Measurements from ENCODE around the gene ACD. TPM values are rescaled to one million over a fixed set of nuclear protein-coding genes. Genes with fewer than 3 reads are reported as not detected.

ACD gene
- total RNA-seq, 1 donor from 2014 or later, result 33.3 TPM

GRCh38 chr16:67658849-67659674, 998 bp downstream of the ACD start:
- peaks cover 3% of the 10 kb centered on the region for H3K4me1 Mint-ChIP-seq (ENCODE audit: low read depth, unreplicated experiment)
- peaks cover 5% of the 10 kb centered on the region for H3K36me3 Mint-ChIP-seq (ENCODE audit: unreplicated experiment)
- H3K27ac Mint-ChIP-seq (ENCODE audit: unreplicated experiment), result no peak overlapping the region
- DNase-seq, result no peak
- peak overlapping the region; percentile 85 for H3K4me3 Mint-ChIP-seq (ENCODE audit: unreplicated experiment)
- peaks cover 16% of the 10 kb centered on the region for H3K27me3 Mint-ChIP-seq (ENCODE audit: unreplicated experiment)
- peaks cover 8% of the 10 kb centered on the region for H3K9me3 Mint-ChIP-seq (ENCODE audit: unreplicated experiment)
- TF ChIP-seq CTCF (IDR thresholded peaks at IDR 0.05; ENCODE audit: partially characterized antibody, unreplicated experiment), result no peak

- H3K27me3 Mint-ChIP-seq (ENCODE audit: unreplicated experiment), result peaks cover 18% of the 10 kb centered on the region
- peaks cover 5% of the 10 kb centered on the region for H3K36me3 Mint-ChIP-seq (ENCODE audit: unreplicated experiment)
- no peak overlapping the region for H3K4me3 Mint-ChIP-seq (ENCODE audit: unreplicated experiment)
- H3K27ac Mint-ChIP-seq (ENCODE audit: unreplicated experiment), result no peak overlapping the region
- H3K9me3 Mint-ChIP-seq (ENCODE audit: unreplicated experiment), result peaks cover 9% of the 10 kb centered on the region
- no peak for TF ChIP-seq CTCF (IDR thresholded peaks at IDR 0.05; ENCODE audit: partially characterized antibody, unreplicated experiment)
- DNase-seq, result no peak
- H3K4me1 Mint-ChIP-seq (ENCODE audit: low read depth, unreplicated experiment), result no peaks in the 10 kb centered on the region
These were observed 2.1 kb downstream of the ACD start for GRCh38 chr16:67657751-67658518.

- peaks cover 5% of the 10 kb centered on the region for H3K36me3 Mint-ChIP-seq (ENCODE audit: unreplicated experiment)
- DNase-seq, result no peak
- no peak for TF ChIP-seq CTCF (IDR thresholded peaks at IDR 0.05; ENCODE audit: partially characterized antibody, unreplicated experiment)
- peaks cover 9% of the 10 kb centered on the region for H3K9me3 Mint-ChIP-seq (ENCODE audit: unreplicated experiment)
- peaks cover 21% of the 10 kb centered on the region for H3K27me3 Mint-ChIP-seq (ENCODE audit: unreplicated experiment)
- no peak overlapping the region for H3K4me3 Mint-ChIP-seq (ENCODE audit: unreplicated experiment)
- no peak overlapping the region for H3K27ac Mint-ChIP-seq (ENCODE audit: unreplicated experiment)
- H3K4me1 Mint-ChIP-seq (ENCODE audit: low read depth, unreplicated experiment), result peaks cover under 1% of the 10 kb centered on the region
These were observed 2.9 kb downstream of the ACD start for GRCh38 chr16:67657017-67657608.

- Mint-ChIP-seq H3K9me3 (ENCODE audit: unreplicated experiment) (peaks cover 9% of the 10 kb centered on the region), H3K36me3 (ENCODE audit: unreplicated experiment) (peaks cover 5% of the 10 kb centered on the region), H3K27me3 (ENCODE audit: unreplicated experiment) (peaks cover 20% of the 10 kb centered on the region), H3K27ac (ENCODE audit: unreplicated experiment) (no peak overlapping the region), H3K4me3 (ENCODE audit: unreplicated experiment) (no peak overlapping the region), H3K4me1 (ENCODE audit: low read depth, unreplicated experiment) (peaks cover 2% of the 10 kb centered on the region)
- DNase-seq, result no peak
- TF ChIP-seq CTCF (IDR thresholded peaks at IDR 0.05; ENCODE audit: partially characterized antibody, unreplicated experiment), result no peak
These were observed 3.6 kb downstream of the ACD start for GRCh38 chr16:67656344-67657016.
